ENCODE measurements around the gene TYR. TPM values are rescaled to one million over a fixed set of nuclear protein-coding genes. Genes with fewer than 3 reads are reported as not detected.
"Not testable (repeated sequence)": the region's sequence is repeated elsewhere in the genome, so short reads cannot be mapped to it uniquely, and the experiment has no call there.

Gene TYR
- total RNA-seq, 1 experiment from 2014 or later: not detected

DNA sequence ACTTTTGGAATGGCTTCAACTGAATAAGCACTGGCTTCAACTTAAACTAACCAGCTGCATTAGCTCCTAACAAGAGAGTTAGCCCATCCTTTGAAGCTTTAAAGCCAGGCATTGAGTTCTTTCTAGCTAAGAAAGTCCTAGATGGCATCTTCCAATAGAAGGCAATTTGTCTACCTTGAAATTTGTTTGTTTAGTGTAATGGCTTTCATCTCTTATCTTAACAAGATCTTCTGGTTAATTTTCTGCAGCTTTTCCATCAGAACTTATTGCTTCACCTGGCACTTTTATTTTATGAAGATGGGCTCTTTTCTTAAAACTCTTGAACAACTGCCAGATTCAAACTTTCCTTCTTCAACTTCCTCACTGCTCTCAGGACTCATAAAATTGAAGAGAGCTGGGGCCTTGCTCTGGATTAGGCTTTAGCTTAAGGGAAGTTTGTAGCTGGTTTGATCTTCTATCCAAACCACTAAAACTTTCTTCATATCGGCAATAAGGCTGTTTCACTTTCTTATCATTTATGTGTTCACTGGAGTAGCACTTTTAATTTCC lies 94.9 kb downstream of the TYR start:
- not testable (repeated sequence) for DNase-seq (ENCODE audit: low read depth)

GRCh38 chr11:89273220-89273619 lies 95.5 kb downstream of the TYR start:
- not testable (repeated sequence) for DNase-seq (ENCODE audit: low read depth)

DNA sequence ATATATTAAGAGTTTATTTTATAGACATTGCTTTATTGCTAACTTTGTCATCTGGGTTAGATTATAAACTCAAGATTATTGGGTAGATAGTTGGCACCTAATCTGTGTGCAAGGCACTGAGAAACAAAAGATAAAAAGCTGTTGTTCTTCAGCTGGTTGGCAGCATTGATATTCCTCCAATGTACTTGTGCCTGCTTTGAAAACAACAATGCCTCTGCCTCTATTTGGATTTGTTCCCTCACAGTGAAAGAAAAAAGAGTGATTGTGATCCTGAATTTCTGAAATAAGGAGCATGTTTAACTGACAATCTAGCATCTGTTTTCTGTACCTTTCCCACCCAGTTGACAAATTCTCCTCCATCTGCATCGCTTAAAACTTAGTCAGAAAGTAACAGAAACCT lies 98.3 kb downstream of the TYR start:
- no peak for DNase-seq (ENCODE audit: low read depth)

- DNase-seq (ENCODE audit: low read depth): no peak
These were observed 101.5 kb downstream of the TYR start for GRCh38 chr11:89279176-89279575.

- not testable (repeated sequence) for DNase-seq (ENCODE audit: low read depth)
These were observed 103.5 kb downstream of the TYR start for GRCh38 chr11:89281032-89281677.

DNA sequence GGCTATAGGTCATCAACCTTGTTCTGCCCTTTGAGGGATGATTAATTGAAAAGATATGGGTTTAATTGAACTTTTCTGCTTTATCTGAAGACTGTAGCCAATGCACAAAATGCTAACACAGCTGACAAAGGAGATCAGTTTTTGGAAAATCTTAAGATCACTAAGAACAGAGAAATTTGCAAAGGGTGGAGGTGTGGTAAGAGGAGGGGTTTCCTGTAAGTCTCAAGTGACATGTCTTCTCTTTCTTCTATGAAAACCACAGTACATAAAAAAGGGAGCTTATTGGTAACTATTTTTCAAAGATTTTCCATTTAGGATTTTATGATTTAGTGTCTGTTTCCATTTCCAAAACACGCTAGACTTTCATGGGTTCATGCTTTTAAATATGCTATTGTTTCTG lies 108.9 kb downstream of the TYR start:
- DNase-seq (ENCODE audit: low read depth): not testable (repeated sequence)

GRCh38 chr11:89288004-89288403 lies 110.3 kb downstream of the TYR start:
- not testable (repeated sequence) for DNase-seq (ENCODE audit: low read depth)

DNA sequence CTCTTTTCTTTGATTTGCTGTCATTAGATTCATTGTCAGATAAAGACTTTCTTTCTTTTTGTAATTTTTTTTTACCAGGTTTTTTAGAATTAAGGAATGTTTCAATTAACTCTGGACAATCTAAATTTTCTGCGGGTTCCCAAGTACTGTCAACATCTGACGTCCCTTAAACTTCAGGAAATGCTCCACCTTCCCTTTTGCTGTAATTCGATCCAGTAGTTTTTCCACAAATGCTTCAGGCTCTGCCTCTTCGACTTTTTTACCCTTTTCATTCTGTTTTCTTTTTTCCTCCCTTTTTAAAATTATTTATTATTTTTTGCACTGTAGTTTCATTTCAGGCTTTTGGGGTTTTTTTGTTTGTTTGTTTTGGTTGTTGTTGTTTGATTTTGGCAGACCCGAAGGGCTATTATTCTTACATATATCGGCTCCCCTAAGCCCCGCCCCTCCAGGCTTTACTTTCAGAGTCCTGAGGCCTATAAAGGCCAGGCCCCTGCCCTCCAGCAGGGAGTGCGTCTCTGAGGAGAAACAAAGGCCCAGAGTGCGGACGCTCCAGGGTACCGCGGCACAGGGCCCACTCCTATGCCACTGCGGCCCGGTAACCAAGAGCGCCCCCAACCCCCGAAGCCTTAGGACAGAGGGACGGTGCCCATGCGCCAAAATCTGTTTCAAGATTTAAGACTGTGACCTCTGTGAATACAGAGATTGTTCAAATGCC lies 116.4 kb downstream of the TYR start:
- peak; percentile 2 for DNase-seq (ENCODE audit: low read depth)

- not testable (repeated sequence) for DNase-seq (ENCODE audit: low read depth)
These were observed 117.3 kb downstream of the TYR start for GRCh38 chr11:89295023-89295422.

GRCh38 chr11:89303029-89303428 lies 125.4 kb downstream of the TYR start:
- DNase-seq (ENCODE audit: low read depth): not testable (repeated sequence)

DNA sequence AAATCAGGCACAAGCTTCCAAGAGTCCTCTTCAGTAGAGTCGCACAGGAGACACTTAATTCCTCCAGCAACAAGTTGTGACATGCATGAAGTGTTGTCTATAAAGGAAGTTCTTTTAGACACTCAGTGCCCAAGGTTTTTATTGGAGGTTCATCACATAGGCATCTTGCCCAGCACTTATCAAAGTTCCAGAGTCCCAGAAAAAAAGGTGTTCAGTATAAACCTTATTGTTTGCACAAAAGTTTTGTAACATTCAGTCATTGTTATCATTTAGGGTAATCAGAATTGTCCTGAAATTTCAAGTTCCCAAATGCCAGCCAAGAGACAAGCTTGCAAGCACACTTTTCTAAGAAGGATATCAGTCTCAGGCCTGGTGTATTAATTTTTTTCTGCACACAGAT lies 130.6 kb downstream of the TYR start:
- not testable (repeated sequence) for DNase-seq (ENCODE audit: low read depth)

GRCh38 chr11:89309321-89309985 lies 131.8 kb downstream of the TYR start:
- DNase-seq (ENCODE audit: low read depth): not testable (repeated sequence)

GRCh38 chr11:89310607-89311006 lies 132.9 kb downstream of the TYR start:
- not testable (repeated sequence) for DNase-seq (ENCODE audit: low read depth)

DNA sequence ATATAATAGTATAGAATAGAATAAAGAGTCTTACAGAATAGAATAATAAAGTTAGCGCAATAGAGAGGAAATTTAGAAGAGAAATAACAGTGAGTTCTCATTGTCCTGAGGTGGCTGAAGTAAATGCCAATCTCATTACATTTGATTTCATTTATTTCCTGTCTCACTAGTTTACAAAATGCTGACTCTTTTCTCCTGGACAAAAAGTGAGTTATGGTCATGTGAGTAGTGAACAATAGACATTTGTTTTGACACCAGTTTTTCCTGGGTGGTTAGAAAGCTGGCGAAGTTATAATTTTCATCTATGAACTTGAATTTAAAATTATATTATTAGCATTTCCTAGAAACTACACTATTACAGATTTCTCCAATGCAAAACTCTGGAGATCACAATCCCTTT lies 143.7 kb downstream of the TYR start:
- no peak for DNase-seq (ENCODE audit: low read depth)

DNA sequence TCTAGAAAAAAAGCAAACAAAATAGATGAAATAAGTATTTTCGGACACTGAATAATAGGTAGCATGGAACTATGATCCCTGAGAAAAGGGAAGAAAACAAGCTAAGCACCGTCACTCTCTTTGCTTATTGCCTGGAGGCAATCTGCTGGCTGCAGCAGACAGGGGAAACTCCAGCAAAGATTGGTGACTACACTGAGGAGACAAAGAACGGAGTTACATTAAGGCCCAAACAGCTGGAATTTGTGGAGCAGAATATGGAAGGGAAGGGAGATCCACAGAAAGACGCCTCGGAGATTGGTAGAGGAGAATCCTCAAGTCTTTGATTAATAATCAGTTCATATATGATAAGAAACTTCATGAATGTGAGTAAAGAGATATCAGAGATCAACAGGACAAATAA lies 150.2 kb downstream of the TYR start:
- DNase-seq (ENCODE audit: low read depth): peak; percentile 9

- not testable (repeated sequence) for DNase-seq (ENCODE audit: low read depth)
These were observed 154.3 kb downstream of the TYR start for GRCh38 chr11:89331940-89332339.

DNA sequence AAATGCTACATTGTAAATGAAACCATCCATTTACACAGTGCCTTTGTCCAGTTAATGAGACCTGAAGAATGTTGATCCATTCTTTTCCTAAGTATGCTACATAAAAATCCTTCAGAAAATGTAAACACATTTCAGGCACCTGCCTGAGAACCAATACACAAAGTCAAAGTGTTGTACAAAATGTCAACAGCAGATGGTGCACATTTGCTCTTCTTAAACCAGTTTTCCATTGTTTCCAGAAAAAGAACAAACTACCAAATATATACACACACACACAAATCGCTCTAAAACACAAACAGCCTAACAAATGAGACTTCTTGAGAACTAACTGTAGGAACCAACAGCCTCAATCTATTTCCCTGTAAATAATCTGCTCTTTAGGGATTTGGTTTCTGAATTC lies 156.0 kb downstream of the TYR start:
- not testable (repeated sequence) for DNase-seq (ENCODE audit: low read depth)

DNA sequence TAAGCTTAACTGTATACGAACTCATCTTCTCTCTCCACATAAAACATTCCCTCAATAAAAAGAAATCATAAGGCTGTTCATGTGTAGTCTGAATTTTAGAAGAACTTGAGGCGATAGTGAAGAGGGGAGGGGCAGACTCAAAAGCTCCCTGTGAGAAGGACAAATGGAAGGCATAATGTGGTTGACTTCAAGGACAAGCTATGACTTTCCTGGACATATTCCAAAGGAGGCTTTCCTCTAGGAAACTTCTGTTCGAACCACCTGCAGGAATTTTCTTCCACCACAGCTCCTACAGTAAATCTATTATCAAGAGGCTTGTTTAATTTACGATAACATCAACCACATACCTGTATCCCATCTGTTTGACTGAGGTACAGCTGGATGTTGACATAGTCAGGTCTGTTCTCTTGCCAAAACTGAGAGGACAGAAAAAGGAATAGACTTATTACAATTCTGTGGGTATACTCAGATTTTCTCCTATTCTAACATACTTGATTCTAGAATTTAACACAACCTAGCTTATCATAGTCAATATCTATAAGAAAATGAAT lies 159.5 kb downstream of the TYR start:
- not testable (repeated sequence) for DNase-seq (ENCODE audit: low read depth)

GRCh38 chr11:89338073-89338472 lies 160.4 kb downstream of the TYR start:
- DNase-seq (ENCODE audit: low read depth): not testable (repeated sequence)

- not testable (repeated sequence) for DNase-seq (ENCODE audit: low read depth)
These were observed 162.8 kb downstream of the TYR start for GRCh38 chr11:89340450-89340849.

GRCh38 chr11:89342880-89343572 lies 165.4 kb downstream of the TYR start:
- DNase-seq (ENCODE audit: low read depth): not testable (repeated sequence)

Measured in Daoy (cell line).